ENCODE measurements around the gene ZNF774. TPM values are rescaled to one million over a fixed set of nuclear protein-coding genes. Genes with fewer than 3 reads are reported as not detected.
"Not testable (repeated sequence)": the region's sequence is repeated elsewhere in the genome, so short reads cannot be mapped to it uniquely, and the experiment has no call there.

Gene ZNF774
- total RNA-seq, 2 experiments from 2014 or later: 0.60 to 1.6 TPM

DNA sequence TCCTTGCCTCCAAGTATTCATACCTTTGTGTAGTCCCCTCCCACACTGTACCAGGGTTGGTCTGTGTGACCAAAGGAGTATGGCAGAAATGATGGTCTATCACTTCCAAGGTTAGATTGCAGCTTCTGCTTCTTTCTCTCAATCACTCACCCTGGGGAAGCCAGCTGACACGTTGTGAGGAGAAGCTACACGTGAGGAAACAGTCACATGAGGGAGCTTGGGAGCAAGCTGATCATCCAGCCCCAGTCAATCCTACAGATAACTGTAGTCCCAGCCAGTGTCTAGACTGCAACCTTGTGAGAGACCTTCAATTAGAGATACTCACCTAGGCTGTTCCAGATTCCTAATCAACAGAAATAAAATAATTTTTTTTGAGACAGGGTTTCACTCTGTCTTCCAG lies 6.2 kb upstream of the ZNF774 start:
- POLR2A ChIA-PET: no interaction called here

GRCh38 chr15:90347431-90348065 lies 4.5 kb upstream of the ZNF774 start:
- peaks cover 26% of the 10 kb centered on the region for H3K4me1 Mint-ChIP-seq (ENCODE audit: low read depth)
- ATAC-seq; POLR2A ChIA-PET; H3K27ac Mint-ChIP-seq; H3K9me3 Mint-ChIP-seq (ENCODE audit: insufficient read depth); H3K4me3 Mint-ChIP-seq; H3K36me3 Mint-ChIP-seq (ENCODE audit: low read depth); DNase-seq: not testable (repeated sequence)
- CTCF ChIA-PET: interaction anchor here (1.2 kb wide), 1 partner anchor 9 kb away, joined by 3 read pairs; no protein-coding TSS in a partner anchor
- H3K27me3 Mint-ChIP-seq (ENCODE audit: low read depth): peaks cover 16% of the 10 kb centered on the region

More for the DNA sequence above, 6.2 kb upstream of the ZNF774 start:
- Mint-ChIP-seq H3K4me1 (ENCODE audit: low read depth) (peaks cover 22% of the 10 kb centered on the region), H3K27ac (no peak overlapping the region), H3K9me3 (ENCODE audit: insufficient read depth) (no peaks in the 10 kb centered on the region), H3K4me3 (no peak overlapping the region), H3K36me3 (ENCODE audit: low read depth) (peaks cover 2% of the 10 kb centered on the region), H3K27me3 (ENCODE audit: low read depth) (peaks cover 16% of the 10 kb centered on the region)
- DNase-seq: no peak
- no peak for ATAC-seq
- CTCF ChIA-PET: interaction anchor here (0.9 to 3.0 kb wide), 3 partner anchors 16 to 31 kb away, joined by 3 to 17 read pairs (median 4); no protein-coding TSS in a partner anchor

GRCh38 chr15:90348456-90348855 lies 3.6 kb upstream of the ZNF774 start:
- CTCF ChIA-PET: interaction anchor here (1.2 kb wide), 1 partner anchor 8 kb away, joined by 3 read pairs; no protein-coding TSS in a partner anchor

GRCh38 chr15:90349072-90349471 lies 3.0 kb upstream of the ZNF774 start:
- CTCF ChIA-PET: no interaction called here
- H3K36me3 Mint-ChIP-seq (ENCODE audit: low read depth): no peaks in the 10 kb centered on the region
- ATAC-seq (no peak), DNase-seq (no peak)
- H3K9me3 Mint-ChIP-seq (ENCODE audit: insufficient read depth): no peaks in the 10 kb centered on the region
- H3K27me3 Mint-ChIP-seq (ENCODE audit: low read depth): peaks cover 16% of the 10 kb centered on the region
- H3K4me1 Mint-ChIP-seq (ENCODE audit: low read depth): peaks cover 27% of the 10 kb centered on the region
- POLR2A ChIA-PET: no interaction called here
- H3K27ac Mint-ChIP-seq: no peak overlapping the region
- no peak overlapping the region for H3K4me3 Mint-ChIP-seq

More at GRCh38 chr15:90348456-90348855, 3.6 kb upstream of the ZNF774 start:
- Mint-ChIP-seq H3K27ac (no peak overlapping the region), H3K36me3 (ENCODE audit: low read depth) (peaks cover under 1% of the 10 kb centered on the region), H3K4me1 (ENCODE audit: low read depth) (peaks cover 29% of the 10 kb centered on the region), H3K27me3 (ENCODE audit: low read depth) (peaks cover 16% of the 10 kb centered on the region), H3K4me3 (no peak overlapping the region), H3K9me3 (ENCODE audit: insufficient read depth) (no peaks in the 10 kb centered on the region)
- DNase-seq: no peak
- POLR2A ChIA-PET: no interaction called here
- no peak for ATAC-seq

DNA sequence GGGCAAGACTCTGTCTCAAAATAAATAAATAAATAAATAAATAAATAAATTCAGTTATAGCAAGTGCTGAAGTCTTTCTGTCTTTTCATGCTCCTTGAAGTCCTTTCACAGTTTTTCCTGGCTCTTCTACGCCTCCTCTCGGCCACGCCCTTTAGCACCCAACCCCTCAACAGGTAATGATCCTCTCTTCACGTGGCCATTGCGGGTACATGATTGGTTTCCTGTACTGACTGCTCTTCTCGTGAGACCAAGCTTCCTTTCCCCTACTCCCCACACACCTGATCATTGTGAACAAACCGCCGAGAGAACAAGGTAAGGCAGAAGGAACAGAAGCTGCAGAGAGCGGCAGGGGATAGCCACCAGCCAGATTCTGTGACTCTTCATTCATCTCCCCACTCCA lies 2.3 kb upstream of the ZNF774 start:
- ATAC-seq (no peak), DNase-seq (peak; percentile 28)
- Mint-ChIP-seq H3K4me1 (ENCODE audit: low read depth) (peaks cover 30% of the 10 kb centered on the region), H3K9me3 (ENCODE audit: insufficient read depth) (no peaks in the 10 kb centered on the region), H3K27me3 (ENCODE audit: low read depth) (peaks cover 16% of the 10 kb centered on the region), H3K4me3 (no peak overlapping the region), H3K27ac (no peak overlapping the region), H3K36me3 (ENCODE audit: low read depth) (no peaks in the 10 kb centered on the region)
- POLR2A ChIA-PET: no interaction called here
- CTCF ChIA-PET: no interaction called here

DNA sequence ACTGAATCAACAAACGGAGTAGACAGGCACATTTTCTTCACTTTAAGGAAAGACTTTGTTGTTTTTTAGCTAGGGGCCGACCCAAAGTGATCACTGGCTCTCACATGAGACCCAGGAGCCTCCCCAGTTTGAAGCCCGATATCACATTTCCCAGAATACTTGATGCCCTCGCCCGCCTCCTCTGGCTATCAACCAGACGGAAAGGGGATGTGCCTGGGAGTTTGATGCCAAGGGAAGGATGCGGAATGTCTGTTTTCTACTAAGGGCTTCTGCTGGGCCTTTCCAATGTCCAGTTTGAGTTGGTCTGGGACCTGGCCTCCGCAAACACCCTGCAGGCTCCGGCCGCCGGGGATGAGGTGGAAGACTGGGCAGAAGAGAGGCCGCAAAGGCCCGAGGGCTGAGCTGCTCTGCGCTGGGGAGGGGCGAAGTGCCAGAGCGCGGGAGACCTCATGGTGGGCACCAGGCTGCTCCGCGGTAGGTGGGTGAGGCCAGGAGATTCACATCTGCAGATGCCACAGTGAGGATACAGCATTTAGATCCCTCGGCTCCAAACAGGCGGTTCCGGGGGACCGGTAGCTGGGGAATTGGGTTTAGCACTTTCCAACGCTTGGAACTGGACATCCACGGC lies 491 bp upstream of the ZNF774 start:
- peaks cover 30% of the 10 kb centered on the region for H3K4me1 Mint-ChIP-seq (ENCODE audit: low read depth)
- H3K36me3 Mint-ChIP-seq (ENCODE audit: low read depth): no peaks in the 10 kb centered on the region
- H3K4me3 Mint-ChIP-seq: peak overlapping the region; percentile 82
- ATAC-seq (peak; percentile 30), DNase-seq (no peak)
- no peaks in the 10 kb centered on the region for H3K9me3 Mint-ChIP-seq (ENCODE audit: insufficient read depth)
- H3K27ac Mint-ChIP-seq: peak overlapping the region; percentile 75
- POLR2A ChIA-PET: interaction anchor here (0.6 to 0.7 kb wide), 2 partner anchors 124 to 759 kb away, joined by 3 read pairs; no protein-coding TSS in a partner anchor
- CTCF ChIA-PET: interaction anchor here (0.9 to 1.8 kb wide), 5 partner anchors 9 to 37 kb away, joined by 3 to 8 read pairs (median 4); no protein-coding TSS in a partner anchor
- H3K27me3 Mint-ChIP-seq (ENCODE audit: low read depth): peaks cover 16% of the 10 kb centered on the region

DNA sequence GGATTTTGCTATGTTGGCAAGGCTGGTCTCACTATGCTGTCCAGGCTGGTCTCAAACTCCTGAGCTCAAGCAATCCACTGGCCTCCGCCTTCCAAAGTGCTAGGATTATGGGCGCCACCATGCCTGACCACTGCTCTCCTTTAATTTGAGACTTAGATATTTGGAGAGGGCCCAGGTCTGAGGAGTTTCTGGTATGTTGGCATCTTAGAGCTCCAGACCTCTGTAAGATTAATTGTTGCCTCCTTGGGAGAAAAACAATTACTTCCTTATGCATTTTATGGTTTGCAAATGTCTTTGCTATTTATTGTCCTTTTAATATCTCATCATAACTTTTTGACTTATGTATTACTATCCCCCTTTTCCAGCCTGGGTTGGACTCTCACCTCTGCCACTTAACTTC lies 2.9 kb downstream of the ZNF774 start:
- Mint-ChIP-seq H3K27me3 (ENCODE audit: low read depth) (peaks cover 3% of the 10 kb centered on the region), H3K27ac (no peak overlapping the region), H3K4me1 (ENCODE audit: low read depth) (peaks cover 36% of the 10 kb centered on the region), H3K4me3 (no peak overlapping the region), H3K9me3 (ENCODE audit: insufficient read depth) (no peaks in the 10 kb centered on the region), H3K36me3 (ENCODE audit: low read depth) (peaks cover 2% of the 10 kb centered on the region)
- POLR2A ChIA-PET: interaction anchor here (0.6 to 1.1 kb wide), 2 partner anchors 24 to 33 kb away, joined by 3 to 4 read pairs; partner anchors contain the start of gene IQGAP1
- no peak for ATAC-seq
- CTCF ChIA-PET: interaction anchor here (0.6 to 1.3 kb wide), 2 partner anchors 35 to 64 kb away, joined by 3 to 7 read pairs; no protein-coding TSS in a partner anchor
- DNase-seq: no peak

DNA sequence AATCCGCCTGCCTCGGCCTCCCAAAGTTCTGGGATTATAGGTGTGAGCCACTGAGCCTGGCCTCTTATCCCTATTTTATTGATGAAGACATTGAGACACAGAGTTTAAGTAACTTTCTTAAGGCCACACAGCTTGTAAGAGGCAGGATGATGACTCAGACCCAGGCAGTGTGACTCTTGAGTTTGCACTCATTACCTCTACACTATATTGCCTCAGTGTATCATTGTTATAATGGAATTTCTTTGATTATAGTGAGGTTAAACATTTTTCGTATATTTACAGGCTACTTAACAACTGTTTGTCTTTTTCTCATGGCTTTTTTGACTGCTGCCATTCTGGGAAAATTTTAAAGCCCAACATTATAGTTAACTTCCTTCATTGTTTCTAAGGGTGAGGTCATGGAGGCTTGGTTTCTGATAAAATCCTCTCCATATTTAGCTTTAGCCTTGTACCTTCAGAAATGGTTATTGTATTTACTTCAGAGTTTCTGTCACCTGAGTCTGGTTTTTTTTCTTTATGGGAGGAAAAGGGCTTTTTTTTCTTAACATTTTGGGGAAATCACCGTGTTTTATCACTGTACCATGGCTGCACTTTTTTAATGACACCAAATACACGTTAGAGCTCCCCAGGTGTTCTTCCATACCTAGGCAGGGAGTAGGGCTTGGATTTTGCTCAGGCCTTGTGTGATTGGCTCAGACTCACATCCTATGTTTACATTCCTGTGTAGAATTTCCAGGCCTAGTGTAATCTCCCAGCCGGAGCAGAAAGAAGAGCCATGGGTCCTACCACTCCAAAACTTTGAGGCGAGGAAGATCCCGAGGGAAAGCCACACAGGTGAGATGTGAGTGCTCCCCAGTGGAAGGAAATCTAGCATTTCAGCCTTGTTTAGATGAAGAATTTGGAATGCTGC lies 6.3 kb downstream of the ZNF774 start:
- H3K4me3 Mint-ChIP-seq: no peak overlapping the region
- H3K27ac Mint-ChIP-seq: no peak overlapping the region
- peaks cover 5% of the 10 kb centered on the region for H3K36me3 Mint-ChIP-seq (ENCODE audit: low read depth)
- ChIA-PET CTCF (interaction anchor here (0.9 to 6.5 kb wide), 3 partner anchors 19 to 598 kb away, joined by 3 to 80 read pairs (median 4); no protein-coding TSS in a partner anchor), POLR2A (interaction anchor here (1.3 kb wide), 1 partner anchor 33 kb away, joined by 3 read pairs; no protein-coding TSS in a partner anchor)
- no peaks in the 10 kb centered on the region for H3K27me3 Mint-ChIP-seq (ENCODE audit: low read depth)
- H3K9me3 Mint-ChIP-seq (ENCODE audit: insufficient read depth): no peaks in the 10 kb centered on the region
- DNase-seq: no peak
- H3K4me1 Mint-ChIP-seq (ENCODE audit: low read depth): peaks cover 39% of the 10 kb centered on the region
- ATAC-seq: no peak

DNA sequence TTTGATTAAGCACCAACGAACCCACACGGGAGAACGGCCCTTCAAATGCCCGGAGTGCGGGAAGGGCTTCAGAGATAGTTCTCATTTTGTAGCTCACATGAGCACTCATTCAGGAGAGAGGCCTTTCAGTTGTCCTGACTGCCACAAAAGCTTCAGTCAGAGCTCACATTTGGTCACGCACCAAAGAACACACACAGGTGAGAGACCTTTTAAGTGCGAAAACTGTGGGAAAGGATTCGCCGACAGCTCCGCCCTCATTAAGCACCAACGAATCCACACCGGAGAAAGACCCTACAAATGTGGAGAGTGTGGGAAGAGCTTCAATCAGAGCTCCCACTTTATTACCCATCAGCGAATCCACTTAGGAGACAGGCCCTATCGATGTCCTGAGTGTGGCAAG lies 8.7 kb downstream of the ZNF774 start:
- no peak overlapping the region for H3K27ac Mint-ChIP-seq
- H3K4me3 Mint-ChIP-seq: no peak overlapping the region
- H3K4me1 Mint-ChIP-seq (ENCODE audit: low read depth): peaks cover 42% of the 10 kb centered on the region
- CTCF ChIA-PET: interaction anchor here (0.9 to 6.5 kb wide), 18 partner anchors 9 to 237 kb away, joined by 3 to 80 read pairs (median 5); partner anchors contain the start of genes IQGAP1 and ZNF774
- H3K9me3 Mint-ChIP-seq (ENCODE audit: insufficient read depth): no peaks in the 10 kb centered on the region
- no peaks in the 10 kb centered on the region for H3K27me3 Mint-ChIP-seq (ENCODE audit: low read depth)
- peaks cover 5% of the 10 kb centered on the region for H3K36me3 Mint-ChIP-seq (ENCODE audit: low read depth)
- POLR2A ChIA-PET: interaction anchor here (0.7 to 4.7 kb wide), 5 partner anchors 16 to 62 kb away, joined by 4 to 34 read pairs (median 5); partner anchors contain the start of gene IQGAP1
- DNase-seq (no peak), ATAC-seq (no peak)

- H3K36me3 Mint-ChIP-seq (ENCODE audit: low read depth): peaks cover 5% of the 10 kb centered on the region
- POLR2A ChIA-PET: interaction anchor here (0.8 to 4.7 kb wide), 8 partner anchors 12 to 166 kb away, joined by 3 to 34 read pairs (median 3); partner anchors contain the start of gene IQGAP1
- ATAC-seq: no peak
- no peak overlapping the region for H3K4me3 Mint-ChIP-seq
- no peak for DNase-seq
- no peaks in the 10 kb centered on the region for H3K9me3 Mint-ChIP-seq (ENCODE audit: insufficient read depth)
- H3K4me1 Mint-ChIP-seq (ENCODE audit: low read depth): peaks cover 42% of the 10 kb centered on the region
- CTCF ChIA-PET: interaction anchor here (0.6 to 6.5 kb wide), 26 partner anchors 9 to 120 kb away, joined by 3 to 80 read pairs (median 8); partner anchors contain the start of genes IQGAP1 and ZNF774
- no peaks in the 10 kb centered on the region for H3K27me3 Mint-ChIP-seq (ENCODE audit: low read depth)
- no peak overlapping the region for H3K27ac Mint-ChIP-seq
Observed at GRCh38 chr15:90362936-90363212, 10.8 kb downstream of the ZNF774 start.

DNA sequence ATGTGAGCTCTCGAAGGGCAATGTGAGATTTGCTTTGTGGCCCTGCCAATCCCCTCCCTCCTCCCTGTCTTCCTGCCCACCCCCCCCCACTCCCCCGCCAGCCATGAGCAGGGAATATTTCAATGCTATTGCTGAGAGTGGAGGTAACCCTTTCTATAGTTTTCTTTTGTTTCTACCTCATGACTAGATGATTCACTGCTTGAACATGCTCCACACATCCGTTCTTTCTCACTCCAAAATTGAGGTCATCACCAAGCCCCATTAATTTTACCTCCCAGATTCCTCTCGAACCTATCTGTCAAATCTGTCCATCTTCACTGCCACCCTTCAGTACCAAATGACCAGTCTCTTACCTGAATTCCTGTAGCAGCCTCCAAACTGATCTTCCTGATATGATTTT lies 12.2 kb downstream of the ZNF774 start:
- DNase-seq (no peak), ATAC-seq (no peak)
- H3K36me3 Mint-ChIP-seq (ENCODE audit: low read depth): peaks cover 3% of the 10 kb centered on the region
- no peaks in the 10 kb centered on the region for H3K27me3 Mint-ChIP-seq (ENCODE audit: low read depth)
- no peak overlapping the region for H3K4me3 Mint-ChIP-seq
- peak overlapping the region; percentile 36 for H3K27ac Mint-ChIP-seq
- POLR2A ChIA-PET: interaction anchor here (4.7 kb wide), 1 partner anchor 24 kb away, joined by 34 read pairs; the partner anchor contains the start of gene IQGAP1
- H3K9me3 Mint-ChIP-seq (ENCODE audit: insufficient read depth): no peaks in the 10 kb centered on the region
- H3K4me1 Mint-ChIP-seq (ENCODE audit: low read depth): peaks cover 33% of the 10 kb centered on the region
- CTCF ChIA-PET: interaction anchor here (1.8 to 6.5 kb wide), 5 partner anchors 13 to 118 kb away, joined by 5 to 80 read pairs (median 39); partner anchors contain the start of gene IQGAP1

Measured in activated CD8-positive, alpha-beta T cell treated with anti-CD3 and anti-CD28 coated beads, Interleukin-2, amount 10 ng/mL, durations not matched to agents 7 days and 5 days (primary cell).